GM12892 (cell line): Measurements from ENCODE around the gene ELL2.

Experiments
- DNase-seq: peaks from one replicate; pipeline ENCODE4 v3.0.0; 2011; ENCODE audit not compliant: insufficient read length
- FAIRE-seq: peaks from 2 replicates; lab custom pipeline; 2011; peaks lifted over from hg19 to GRCh38; lab: Jason Lieb, UNC
- POLR2A ChIP-seq: IDR thresholded peaks from 2 replicates; pipeline ENCODE4 v1.6.1; 2011; ENCODE audit warnings: low read depth, low read length, control low read depth
- POLR2AphosphoS5 ChIP-seq: IDR thresholded peaks from 2 replicates; pipeline ENCODE4 v1.6.1; 2011; ENCODE audit warnings: low read depth, low read length, control low read depth
- TAF1 ChIP-seq: IDR thresholded peaks from 2 replicates; pipeline ENCODE4 v1.6.1; 2011; ENCODE audit warnings: low read depth, mild to moderate bottlenecking, control low read depth, low read length, borderline replicate concordance

The ELL2 gene

GRCh38 chr5:95995962-95996489 is 34.4 kb upstream of the ELL2 start:
- FAIRE-seq, result no peak
- TF ChIP-seq POLR2A (no peak), TAF1 (no peak), POLR2AphosphoS5 (no peak)
- no peak for DNase-seq

- FAIRE-seq, result no peak
- DNase-seq, result no peak
- no peak for TF ChIP-seq TAF1
- no peak for TF ChIP-seq POLR2A
- no peak for TF ChIP-seq POLR2AphosphoS5
These were observed 32.1 kb upstream of the ELL2 start for GRCh38 chr5:95993776-95994175.

GRCh38 chr5:95993266-95993665 is 31.6 kb upstream of the ELL2 start:
- FAIRE-seq (no peak), DNase-seq (no peak)
- no peak for TF ChIP-seq POLR2A
- TF ChIP-seq TAF1, result no peak
- no peak for TF ChIP-seq POLR2AphosphoS5

GRCh38 chr5:95989283-95990048 is 27.8 kb upstream of the ELL2 start:
- DNase-seq, result no peak
- TF ChIP-seq POLR2AphosphoS5 (no peak), POLR2A (no peak)
- FAIRE-seq, result no peak

- TF ChIP-seq POLR2AphosphoS5, result no peak
- TF ChIP-seq TAF1, result no peak
- no peak for TF ChIP-seq POLR2A
- DNase-seq, result no peak
- FAIRE-seq, result no peak
These were observed 27.2 kb upstream of the ELL2 start for GRCh38 chr5:95988877-95989276.

- no peak for DNase-seq
- no peak for FAIRE-seq
These were observed 26.4 kb upstream of the ELL2 start for GRCh38 chr5:95988094-95988493.

GRCh38 chr5:95986937-95987520 is 25.4 kb upstream of the ELL2 start:
- FAIRE-seq (no peak), DNase-seq (no peak)
- TF ChIP-seq TAF1 (no peak), POLR2AphosphoS5 (no peak), POLR2A (no peak)

More at GRCh38 chr5:95988094-95988493, 26.4 kb upstream of the ELL2 start:
- no peak for TF ChIP-seq TAF1
- no peak for TF ChIP-seq POLR2AphosphoS5
- TF ChIP-seq POLR2A, result no peak

GRCh38 chr5:95986001-95986400 is 24.4 kb upstream of the ELL2 start:
- DNase-seq, result no peak
- no peak for FAIRE-seq
- TF ChIP-seq POLR2AphosphoS5 (no peak), TAF1 (no peak), POLR2A (no peak)

GRCh38 chr5:95985249-95985648 is 23.6 kb upstream of the ELL2 start:
- TF ChIP-seq POLR2A (no peak), TAF1 (no peak), POLR2AphosphoS5 (no peak)
- DNase-seq (no peak), FAIRE-seq (no peak)

GRCh38 chr5:95984287-95984938 is 22.8 kb upstream of the ELL2 start:
- no peak for DNase-seq
- TF ChIP-seq POLR2A (no peak), POLR2AphosphoS5 (no peak)
- no peak for FAIRE-seq

- no peak for TF ChIP-seq POLR2AphosphoS5
- no peak for TF ChIP-seq TAF1
- no peak for TF ChIP-seq POLR2A
- DNase-seq, result no peak
- no peak for FAIRE-seq
These were observed 21.9 kb upstream of the ELL2 start for GRCh38 chr5:95983509-95983908.

- TF ChIP-seq POLR2A (no peak), POLR2AphosphoS5 (no peak), TAF1 (no peak)
- no peak for DNase-seq
- no peak for FAIRE-seq
These were observed 21.4 kb upstream of the ELL2 start for GRCh38 chr5:95983080-95983479.
